Endothelial cell (in vitro differentiated cells): ENCODE measurements around the gene GALNT11. TPM values are rescaled to one million over a fixed set of nuclear protein-coding genes. Genes with fewer than 3 reads are reported as not detected.
"Not testable (repeated sequence)": the region's sequence is repeated elsewhere in the genome, so short reads cannot be mapped to it uniquely, and the experiment has no call there.

Experiments
- DNase-seq: peaks from one replicate; pipeline ENCODE4 v3.0.0; 2021; ENCODE audit warnings: low spot score
- H3K27ac Mint-ChIP-seq: one replicate; pipeline ENCODE4 v1.8.0; 2021; ENCODE audit warnings: mixed read lengths, inconsistent platforms; ENCODE audit not compliant: unreplicated experiment
- H3K27me3 Mint-ChIP-seq: one replicate; pipeline ENCODE4 v1.8.0; 2021; ENCODE audit warnings: mild to moderate bottlenecking, moderate library complexity, mixed read lengths, inconsistent platforms; ENCODE audit not compliant: unreplicated experiment
- H3K36me3 Mint-ChIP-seq: one replicate; pipeline ENCODE4 v1.8.0; 2021; ENCODE audit warnings: mild to moderate bottlenecking, low read depth, mixed read lengths, inconsistent platforms; ENCODE audit not compliant: unreplicated experiment
- H3K4me1 Mint-ChIP-seq: one replicate; pipeline ENCODE4 v1.8.0; 2021; ENCODE audit warnings: mild to moderate bottlenecking, mixed read lengths, inconsistent platforms; ENCODE audit not compliant: unreplicated experiment
- H3K4me3 Mint-ChIP-seq: one replicate; pipeline ENCODE4 v1.8.0; 2021; ENCODE audit warnings: mild to moderate bottlenecking, mixed read lengths, inconsistent platforms; ENCODE audit not compliant: unreplicated experiment
- H3K9me3 Mint-ChIP-seq: one replicate; pipeline ENCODE4 v1.8.0; 2021; ENCODE audit warnings: mixed read lengths, inconsistent platforms; ENCODE audit not compliant: unreplicated experiment
- total RNA-seq: library from RNA; stranded (reverse); fragmentation: NEBNext Ultra II Directional; extraction: Animal tissue kit (Norgen Biotek cat#: 25700); gene quantifications from one replicate; pipeline ENCODE4 v1.2.1, GENCODE V29; 2021; ENCODE audit not compliant: unreplicated experiment
- TF ChIP-seq, protein P1 (sequence below): fragments of 200-600 bp; sonication (generic); IDR thresholded peaks from one replicate; pipeline ENCODE4 v1.5.0; 2021; ENCODE audit warnings: antibody characterized with exemption; ENCODE audit not compliant: unreplicated experiment

The GALNT11 gene
- total RNA-seq, 1 donor from 2014 or later = 21.2 TPM

DNA sequence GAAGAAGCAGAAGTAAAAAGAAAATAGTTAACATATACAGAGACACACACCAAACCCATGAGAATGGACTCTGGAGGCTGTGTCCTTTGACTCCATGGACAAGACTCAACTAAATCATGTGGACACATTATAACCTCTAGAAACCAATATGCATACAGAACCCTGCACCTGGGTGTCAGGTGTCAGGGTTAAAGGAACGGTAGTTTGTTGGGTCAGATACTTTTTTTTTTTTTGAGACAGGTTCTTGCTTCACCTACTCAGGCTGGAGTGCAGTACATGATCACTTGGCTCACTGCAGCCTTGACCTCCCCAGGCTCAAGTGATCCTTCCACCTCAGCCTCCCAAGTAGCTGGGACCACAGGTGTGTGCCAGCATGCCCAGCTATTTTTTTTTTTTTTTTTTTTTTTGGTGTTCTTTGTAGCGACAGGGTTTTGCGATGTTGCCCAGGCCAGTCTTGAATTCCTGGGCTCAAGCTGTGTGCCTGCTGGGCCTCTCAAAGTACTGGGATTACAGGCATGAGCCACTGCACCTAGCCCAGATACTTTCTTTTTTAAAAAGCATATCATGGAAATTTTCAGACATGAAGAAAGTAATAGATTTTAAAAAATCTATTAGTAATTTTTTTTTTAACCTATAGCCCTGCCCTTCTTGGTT lies 31.3 kb downstream of the GALNT11 start:
- H3K4me3 Mint-ChIP-seq = no peak overlapping the region

DNA sequence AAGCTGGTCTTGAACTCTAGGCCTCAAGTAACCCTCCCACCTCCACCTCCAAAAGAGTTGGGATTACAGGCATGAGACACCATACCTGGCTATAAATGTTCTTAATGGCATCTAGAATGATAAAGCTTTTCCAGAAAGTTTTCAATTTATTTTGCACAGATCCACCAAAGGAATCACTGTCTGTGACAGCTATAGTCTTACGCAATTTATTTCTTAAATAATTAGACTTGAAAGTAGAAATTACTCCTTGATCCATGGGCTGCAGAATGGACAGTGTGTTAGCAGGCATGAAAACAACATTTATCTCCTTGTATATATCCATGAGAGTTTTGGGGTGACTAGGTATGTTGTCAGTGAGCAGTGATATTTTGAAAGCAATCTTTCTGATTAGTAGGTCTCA lies 33.8 kb downstream of the GALNT11 start:
- H3K36me3 Mint-ChIP-seq = no peaks in the 10 kb centered on the region
- H3K4me3 Mint-ChIP-seq = no peak overlapping the region
- no peaks in the 10 kb centered on the region for H3K4me1 Mint-ChIP-seq
- DNase-seq = no peak
- no peaks in the 10 kb centered on the region for H3K27me3 Mint-ChIP-seq
- TF ChIP-seq, protein P1, sequence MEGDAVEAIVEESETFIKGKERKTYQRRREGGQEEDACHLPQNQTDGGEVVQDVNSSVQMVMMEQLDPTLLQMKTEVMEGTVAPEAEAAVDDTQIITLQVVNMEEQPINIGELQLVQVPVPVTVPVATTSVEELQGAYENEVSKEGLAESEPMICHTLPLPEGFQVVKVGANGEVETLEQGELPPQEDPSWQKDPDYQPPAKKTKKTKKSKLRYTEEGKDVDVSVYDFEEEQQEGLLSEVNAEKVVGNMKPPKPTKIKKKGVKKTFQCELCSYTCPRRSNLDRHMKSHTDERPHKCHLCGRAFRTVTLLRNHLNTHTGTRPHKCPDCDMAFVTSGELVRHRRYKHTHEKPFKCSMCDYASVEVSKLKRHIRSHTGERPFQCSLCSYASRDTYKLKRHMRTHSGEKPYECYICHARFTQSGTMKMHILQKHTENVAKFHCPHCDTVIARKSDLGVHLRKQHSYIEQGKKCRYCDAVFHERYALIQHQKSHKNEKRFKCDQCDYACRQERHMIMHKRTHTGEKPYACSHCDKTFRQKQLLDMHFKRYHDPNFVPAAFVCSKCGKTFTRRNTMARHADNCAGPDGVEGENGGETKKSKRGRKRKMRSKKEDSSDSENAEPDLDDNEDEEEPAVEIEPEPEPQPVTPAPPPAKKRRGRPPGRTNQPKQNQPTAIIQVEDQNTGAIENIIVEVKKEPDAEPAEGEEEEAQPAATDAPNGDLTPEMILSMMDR = no peak
- no peak overlapping the region for H3K27ac Mint-ChIP-seq
- no peaks in the 10 kb centered on the region for H3K9me3 Mint-ChIP-seq

More for the DNA sequence above, 31.3 kb downstream of the GALNT11 start:
- Mint-ChIP-seq H3K4me1 (peaks cover 2% of the 10 kb centered on the region), H3K27me3 (no peaks in the 10 kb centered on the region), H3K9me3 (no peaks in the 10 kb centered on the region), H3K36me3 (no peaks in the 10 kb centered on the region), H3K27ac (no peak overlapping the region)
- TF ChIP-seq, protein P1 = no peak
- DNase-seq = no peak

DNA sequence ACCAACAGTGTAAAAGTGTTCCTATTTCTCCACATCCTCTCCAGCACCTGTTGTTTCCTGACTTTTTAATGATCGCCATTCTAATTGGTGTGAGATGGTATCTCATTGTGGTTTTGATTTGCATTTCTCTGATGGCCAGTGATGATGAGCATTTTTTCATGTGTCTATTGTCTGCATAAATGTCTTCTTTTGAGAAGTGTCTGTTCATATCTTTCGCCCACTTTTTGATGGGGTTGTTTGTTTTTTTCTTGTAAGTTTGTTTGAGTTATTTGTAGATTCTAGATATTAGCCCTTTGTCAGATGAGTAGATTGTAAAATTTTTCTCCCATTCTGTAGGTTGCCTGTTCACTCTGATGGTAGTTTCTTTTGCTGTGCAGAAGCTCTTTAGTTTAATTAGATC lies 35.6 kb downstream of the GALNT11 start:
- H3K36me3 Mint-ChIP-seq, H3K4me1 Mint-ChIP-seq, H3K9me3 Mint-ChIP-seq, DNase-seq, H3K4me3 Mint-ChIP-seq, H3K27me3 Mint-ChIP-seq, H3K27ac Mint-ChIP-seq: not testable (repeated sequence)

DNA sequence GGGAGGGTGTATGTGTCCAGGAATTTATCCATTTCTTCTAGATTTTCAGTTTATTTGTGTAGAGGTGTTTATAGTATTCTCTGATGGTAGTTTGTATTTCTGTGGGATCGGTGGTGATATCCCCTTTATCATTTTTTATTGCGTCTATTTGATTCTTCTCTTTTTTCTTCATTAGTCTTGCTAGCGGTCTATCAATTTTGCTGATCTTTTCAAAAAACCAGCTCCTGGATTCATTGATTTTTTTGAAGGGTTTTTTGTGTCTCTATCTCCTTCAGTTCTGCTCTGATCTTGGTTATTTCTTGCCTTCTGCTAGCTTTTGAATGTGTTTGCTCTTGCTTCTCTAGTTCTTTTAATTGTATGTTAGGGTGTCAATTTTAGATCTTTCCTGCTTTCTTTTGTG lies 37.7 kb downstream of the GALNT11 start:
- not testable (repeated sequence) for H3K4me1 Mint-ChIP-seq, DNase-seq, H3K9me3 Mint-ChIP-seq, H3K27me3 Mint-ChIP-seq, H3K4me3 Mint-ChIP-seq, H3K27ac Mint-ChIP-seq
- peaks cover 12% of the 10 kb centered on the region for H3K36me3 Mint-ChIP-seq

DNA sequence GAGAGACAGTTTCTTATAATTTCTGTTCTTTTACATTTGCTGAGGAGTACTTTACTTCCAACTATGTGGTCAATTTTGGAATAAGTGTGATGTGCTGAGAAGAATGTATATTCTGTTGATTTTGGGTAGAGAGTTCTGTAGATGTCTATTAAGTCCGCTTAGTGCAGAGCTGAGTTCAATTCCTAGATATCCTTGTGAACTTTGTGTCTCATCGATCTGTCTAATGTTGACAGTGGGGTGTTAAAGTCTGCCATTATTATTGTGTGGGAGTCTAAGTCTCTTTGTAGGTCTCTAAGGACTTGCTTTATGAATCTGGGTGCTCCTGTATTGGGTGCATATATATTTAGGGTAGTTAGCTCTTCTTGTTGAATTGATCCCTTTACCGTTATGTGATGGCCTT lies 38.3 kb downstream of the GALNT11 start:
- not testable (repeated sequence) for H3K4me1 Mint-ChIP-seq, DNase-seq, H3K9me3 Mint-ChIP-seq, H3K4me3 Mint-ChIP-seq, H3K27ac Mint-ChIP-seq, H3K27me3 Mint-ChIP-seq
- H3K36me3 Mint-ChIP-seq = peaks cover 12% of the 10 kb centered on the region

DNA sequence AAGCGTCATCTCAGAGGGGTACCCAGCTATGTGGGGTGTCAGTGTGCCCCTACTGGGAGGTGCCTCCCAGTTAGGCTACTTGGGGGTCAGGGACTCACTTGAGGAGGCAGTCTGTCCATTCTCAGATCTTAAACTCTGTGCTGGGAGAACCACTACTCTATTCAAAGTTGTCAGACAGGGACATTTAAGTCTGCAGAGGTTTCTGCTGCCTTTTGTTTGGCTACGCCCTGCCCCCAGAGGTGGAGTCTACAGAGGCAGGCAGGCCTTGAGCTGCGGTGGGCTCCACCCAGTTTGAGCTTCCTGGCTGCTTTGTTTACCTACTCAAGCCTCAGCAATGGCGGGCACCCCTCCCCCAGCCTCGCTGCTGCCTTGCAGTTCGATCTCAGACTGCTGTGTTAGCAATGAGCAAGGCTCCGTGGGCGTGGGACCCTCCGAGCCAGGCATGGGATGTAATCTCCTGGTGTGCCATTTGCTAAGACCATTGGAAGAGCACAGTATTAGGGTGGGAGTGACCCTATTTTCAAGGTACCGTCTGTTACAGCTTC lies 40.4 kb downstream of the GALNT11 start:
- H3K4me1 Mint-ChIP-seq, H3K4me3 Mint-ChIP-seq, H3K9me3 Mint-ChIP-seq, H3K27me3 Mint-ChIP-seq, DNase-seq, H3K27ac Mint-ChIP-seq: not testable (repeated sequence)
- peaks cover 19% of the 10 kb centered on the region for H3K36me3 Mint-ChIP-seq

DNA sequence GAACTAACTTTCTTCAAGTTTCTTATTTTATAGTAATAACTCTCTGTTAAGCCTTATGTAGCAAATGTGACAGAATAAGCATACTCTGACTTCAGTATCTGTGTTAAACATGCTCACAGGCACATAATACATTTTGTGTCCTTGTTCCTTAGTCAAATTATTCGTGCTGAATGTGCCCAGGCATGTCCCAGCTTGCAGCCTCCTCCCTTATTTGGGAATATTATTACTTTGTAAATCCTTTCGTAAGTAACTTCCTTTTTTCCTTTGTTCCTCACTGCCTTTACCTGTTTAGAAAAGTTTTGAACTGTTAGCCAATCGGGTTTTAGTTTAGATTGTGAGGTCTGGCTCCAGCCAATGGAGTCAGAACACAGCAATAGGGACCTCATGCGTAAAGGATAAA lies 46.9 kb downstream of the GALNT11 start:
- Mint-ChIP-seq H3K4me1 (peaks cover 26% of the 10 kb centered on the region), H3K9me3 (no peaks in the 10 kb centered on the region), H3K27me3 (no peaks in the 10 kb centered on the region), H3K27ac (peak overlapping the region; percentile 11), H3K36me3 (peaks cover 11% of the 10 kb centered on the region), H3K4me3 (no peak overlapping the region)
- TF ChIP-seq, protein P1 = no peak
- DNase-seq = no peak
